Body of pancreas (tissue), 4 donors: ENCODE measurements around the gene MB21D2.

Experiments
- POLR2A ChIP-seq, 3 donors: fragments of 450-650 bp; IDR thresholded peaks; one replicate each; pipeline ENCODE4 v1.6.1; 2016; ENCODE audit warnings: antibody characterized with exemption in 3 of 3, mild to moderate bottlenecking in 2 of 3
- TF ChIP-seq, protein P1 (sequence below), 7 experiments: fragments of 450-650 bp in 4 of 7; fragments of 200-600 bp in 3 of 7; sonication (generic) in 3 of 7; IDR thresholded peaks; one replicate each; pipeline ENCODE4 v1.5.1; 2016 to 2019; ENCODE audit warnings: antibody characterized with exemption in 7 of 7

DNA sequence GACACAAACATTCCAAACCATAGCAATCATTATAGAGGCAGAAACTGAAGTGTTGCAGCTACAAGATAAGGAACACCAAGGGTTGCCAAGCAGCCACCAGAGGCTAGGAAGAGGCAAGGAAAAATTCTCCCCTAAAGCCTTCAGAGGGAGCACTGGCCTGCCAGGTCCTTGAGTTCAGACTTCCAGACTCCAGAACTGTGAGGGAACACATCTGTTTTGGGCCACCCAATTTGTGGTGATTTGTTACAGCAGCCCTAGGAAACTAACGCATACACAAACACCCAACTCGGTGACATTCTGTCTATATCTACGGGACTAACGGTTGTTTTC, 54.6 kb downstream of the MB21D2 start:
- TF ChIP-seq, protein P1, sequence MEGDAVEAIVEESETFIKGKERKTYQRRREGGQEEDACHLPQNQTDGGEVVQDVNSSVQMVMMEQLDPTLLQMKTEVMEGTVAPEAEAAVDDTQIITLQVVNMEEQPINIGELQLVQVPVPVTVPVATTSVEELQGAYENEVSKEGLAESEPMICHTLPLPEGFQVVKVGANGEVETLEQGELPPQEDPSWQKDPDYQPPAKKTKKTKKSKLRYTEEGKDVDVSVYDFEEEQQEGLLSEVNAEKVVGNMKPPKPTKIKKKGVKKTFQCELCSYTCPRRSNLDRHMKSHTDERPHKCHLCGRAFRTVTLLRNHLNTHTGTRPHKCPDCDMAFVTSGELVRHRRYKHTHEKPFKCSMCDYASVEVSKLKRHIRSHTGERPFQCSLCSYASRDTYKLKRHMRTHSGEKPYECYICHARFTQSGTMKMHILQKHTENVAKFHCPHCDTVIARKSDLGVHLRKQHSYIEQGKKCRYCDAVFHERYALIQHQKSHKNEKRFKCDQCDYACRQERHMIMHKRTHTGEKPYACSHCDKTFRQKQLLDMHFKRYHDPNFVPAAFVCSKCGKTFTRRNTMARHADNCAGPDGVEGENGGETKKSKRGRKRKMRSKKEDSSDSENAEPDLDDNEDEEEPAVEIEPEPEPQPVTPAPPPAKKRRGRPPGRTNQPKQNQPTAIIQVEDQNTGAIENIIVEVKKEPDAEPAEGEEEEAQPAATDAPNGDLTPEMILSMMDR (IDR thresholded peaks at IDR 0.05) = no peak
- TF ChIP-seq POLR2A (IDR thresholded peaks at IDR 0.05) = no peak
